ENCODE measurements around the gene ACRBP.

DNA sequence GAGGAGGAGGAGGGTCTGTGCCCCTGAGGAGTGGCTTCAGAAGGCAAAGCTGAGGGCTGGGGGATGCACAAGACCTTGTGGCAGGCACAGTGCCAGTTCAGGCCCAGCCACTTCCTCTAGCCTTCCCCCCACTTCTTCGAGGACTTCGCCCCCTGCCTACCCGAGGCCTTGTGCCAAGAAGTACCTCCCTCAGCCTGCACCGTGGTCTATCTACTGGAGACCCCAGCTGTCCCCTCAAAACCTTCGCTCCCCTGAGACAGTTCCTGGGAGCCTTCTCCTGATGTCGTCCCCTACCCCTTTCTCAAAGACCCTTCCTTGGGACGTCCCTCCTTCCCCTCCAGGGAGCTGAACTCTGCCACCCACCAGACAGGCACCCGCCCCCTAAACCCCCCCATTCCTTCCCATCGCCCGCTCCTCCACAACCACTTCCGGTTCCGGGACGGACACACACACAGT is 41.3 kb upstream of the ACRBP start:
- TF ChIP-seq CTCF (IDR thresholded peaks at IDR 0.05; ENCODE audit: low read depth, low read length, missing input control) = no peak
- TF ChIP-seq RXRA (IDR thresholded peaks at IDR 0.05) = no peak
- TF ChIP-seq, protein P1, sequence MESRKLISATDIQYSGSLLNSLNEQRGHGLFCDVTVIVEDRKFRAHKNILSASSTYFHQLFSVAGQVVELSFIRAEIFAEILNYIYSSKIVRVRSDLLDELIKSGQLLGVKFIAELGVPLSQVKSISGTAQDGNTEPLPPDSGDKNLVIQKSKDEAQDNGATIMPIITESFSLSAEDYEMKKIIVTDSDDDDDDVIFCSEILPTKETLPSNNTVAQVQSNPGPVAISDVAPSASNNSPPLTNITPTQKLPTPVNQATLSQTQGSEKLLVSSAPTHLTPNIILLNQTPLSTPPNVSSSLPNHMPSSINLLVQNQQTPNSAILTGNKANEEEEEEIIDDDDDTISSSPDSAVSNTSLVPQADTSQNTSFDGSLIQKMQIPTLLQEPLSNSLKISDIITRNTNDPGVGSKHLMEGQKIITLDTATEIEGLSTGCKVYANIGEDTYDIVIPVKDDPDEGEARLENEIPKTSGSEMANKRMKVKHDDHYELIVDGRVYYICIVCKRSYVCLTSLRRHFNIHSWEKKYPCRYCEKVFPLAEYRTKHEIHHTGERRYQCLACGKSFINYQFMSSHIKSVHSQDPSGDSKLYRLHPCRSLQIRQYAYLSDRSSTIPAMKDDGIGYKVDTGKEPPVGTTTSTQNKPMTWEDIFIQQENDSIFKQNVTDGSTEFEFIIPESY (IDR thresholded peaks at IDR 0.05) = no peak
- no peak for TF ChIP-seq FOXA2 (IDR thresholded peaks at IDR 0.05)
- no peak for TF ChIP-seq ATF3 (IDR thresholded peaks at IDR 0.05)
- no peak for TF ChIP-seq MAX (IDR thresholded peaks at IDR 0.05)
- TF ChIP-seq, protein P2, sequence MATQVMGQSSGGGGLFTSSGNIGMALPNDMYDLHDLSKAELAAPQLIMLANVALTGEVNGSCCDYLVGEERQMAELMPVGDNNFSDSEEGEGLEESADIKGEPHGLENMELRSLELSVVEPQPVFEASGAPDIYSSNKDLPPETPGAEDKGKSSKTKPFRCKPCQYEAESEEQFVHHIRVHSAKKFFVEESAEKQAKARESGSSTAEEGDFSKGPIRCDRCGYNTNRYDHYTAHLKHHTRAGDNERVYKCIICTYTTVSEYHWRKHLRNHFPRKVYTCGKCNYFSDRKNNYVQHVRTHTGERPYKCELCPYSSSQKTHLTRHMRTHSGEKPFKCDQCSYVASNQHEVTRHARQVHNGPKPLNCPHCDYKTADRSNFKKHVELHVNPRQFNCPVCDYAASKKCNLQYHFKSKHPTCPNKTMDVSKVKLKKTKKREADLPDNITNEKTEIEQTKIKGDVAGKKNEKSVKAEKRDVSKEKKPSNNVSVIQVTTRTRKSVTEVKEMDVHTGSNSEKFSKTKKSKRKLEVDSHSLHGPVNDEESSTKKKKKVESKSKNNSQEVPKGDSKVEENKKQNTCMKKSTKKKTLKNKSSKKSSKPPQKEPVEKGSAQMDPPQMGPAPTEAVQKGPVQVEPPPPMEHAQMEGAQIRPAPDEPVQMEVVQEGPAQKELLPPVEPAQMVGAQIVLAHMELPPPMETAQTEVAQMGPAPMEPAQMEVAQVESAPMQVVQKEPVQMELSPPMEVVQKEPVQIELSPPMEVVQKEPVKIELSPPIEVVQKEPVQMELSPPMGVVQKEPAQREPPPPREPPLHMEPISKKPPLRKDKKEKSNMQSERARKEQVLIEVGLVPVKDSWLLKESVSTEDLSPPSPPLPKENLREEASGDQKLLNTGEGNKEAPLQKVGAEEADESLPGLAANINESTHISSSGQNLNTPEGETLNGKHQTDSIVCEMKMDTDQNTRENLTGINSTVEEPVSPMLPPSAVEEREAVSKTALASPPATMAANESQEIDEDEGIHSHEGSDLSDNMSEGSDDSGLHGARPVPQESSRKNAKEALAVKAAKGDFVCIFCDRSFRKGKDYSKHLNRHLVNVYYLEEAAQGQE (IDR thresholded peaks at IDR 0.05) = no peak
- TF ChIP-seq SP1 (IDR thresholded peaks at IDR 0.05) = no peak
- peak in 1 of 2 donors; percentile 54 for TF ChIP-seq GABPA (IDR thresholded peaks at IDR 0.05 in 1 of 2, conservative IDR thresholded peaks at IDR 0.05 in 1 of 2)
- no peak for TF ChIP-seq FOXA1 (IDR thresholded peaks at IDR 0.05)
- no peak for TF ChIP-seq EGR1 (IDR thresholded peaks at IDR 0.05; ENCODE audit: low read depth in 2 of 2)
- no peak for TF ChIP-seq JUND (IDR thresholded peaks at IDR 0.05)
- TF ChIP-seq RAD21 (IDR thresholded peaks at IDR 0.05) = no peak
- TF ChIP-seq TAF1 (conservative IDR thresholded peaks at IDR 0.05) = no peak
